HG03135 (cell line): ENCODE data around the gene MAD2L2.

Experiments
- ATAC-seq: cut with Tn5 transposase; IDR thresholded peaks from one replicate; pipeline ENCODE4 v1.9.1; 2021; ENCODE audit warnings: mild to moderate bottlenecking, moderate library complexity; ENCODE audit not compliant: unreplicated experiment

MAD2L2 gene

GRCh38 chr1:11705596-11705995, 24.6 kb upstream of the MAD2L2 start:
- no peak for ATAC-seq

GRCh38 chr1:11704691-11705475, 23.9 kb upstream of the MAD2L2 start:
- ATAC-seq = no peak

GRCh38 chr1:11704194-11704529, 23.2 kb upstream of the MAD2L2 start:
- ATAC-seq = no peak

DNA sequence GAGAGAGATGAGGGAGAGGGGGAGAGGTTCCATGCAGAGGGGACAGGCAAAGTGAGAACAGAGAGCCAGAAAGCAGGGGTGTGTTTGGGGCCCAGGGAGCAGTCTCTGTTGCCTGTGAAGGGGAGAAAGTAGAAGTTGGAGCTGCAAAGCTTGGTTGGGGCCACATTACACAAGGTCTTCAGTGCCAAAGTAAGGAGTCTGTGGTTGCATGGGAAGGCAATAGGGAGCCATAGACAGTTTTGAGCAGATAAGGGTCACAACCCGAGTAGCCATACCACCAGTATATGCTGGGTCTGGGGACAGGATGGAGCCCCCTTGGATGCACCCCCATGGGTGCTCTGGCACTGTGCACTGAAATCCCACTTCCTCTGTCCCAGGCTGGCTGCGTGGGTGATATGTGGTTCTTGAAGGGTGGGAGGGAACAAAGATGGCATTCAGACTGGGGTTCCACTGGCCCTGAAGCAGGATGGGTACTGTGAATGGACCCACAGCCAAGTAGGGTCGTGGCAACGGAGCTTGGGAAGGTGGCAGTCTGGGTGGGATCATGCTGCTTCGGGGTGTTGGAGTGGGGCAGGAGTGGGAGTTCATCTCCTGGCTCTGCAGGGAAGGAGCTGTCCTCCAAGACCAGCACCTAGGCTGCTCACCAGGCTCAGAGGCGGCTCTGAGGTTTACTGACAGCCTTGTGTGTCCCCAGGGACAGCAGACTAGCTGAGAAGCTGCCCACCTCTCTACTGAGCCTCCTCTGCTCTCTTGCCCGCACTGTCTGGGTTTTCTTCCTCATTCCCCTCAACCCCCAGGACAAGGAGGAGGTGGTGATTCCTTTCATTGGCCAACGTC, 22.6 kb upstream of the MAD2L2 start:
- ATAC-seq = no peak

DNA sequence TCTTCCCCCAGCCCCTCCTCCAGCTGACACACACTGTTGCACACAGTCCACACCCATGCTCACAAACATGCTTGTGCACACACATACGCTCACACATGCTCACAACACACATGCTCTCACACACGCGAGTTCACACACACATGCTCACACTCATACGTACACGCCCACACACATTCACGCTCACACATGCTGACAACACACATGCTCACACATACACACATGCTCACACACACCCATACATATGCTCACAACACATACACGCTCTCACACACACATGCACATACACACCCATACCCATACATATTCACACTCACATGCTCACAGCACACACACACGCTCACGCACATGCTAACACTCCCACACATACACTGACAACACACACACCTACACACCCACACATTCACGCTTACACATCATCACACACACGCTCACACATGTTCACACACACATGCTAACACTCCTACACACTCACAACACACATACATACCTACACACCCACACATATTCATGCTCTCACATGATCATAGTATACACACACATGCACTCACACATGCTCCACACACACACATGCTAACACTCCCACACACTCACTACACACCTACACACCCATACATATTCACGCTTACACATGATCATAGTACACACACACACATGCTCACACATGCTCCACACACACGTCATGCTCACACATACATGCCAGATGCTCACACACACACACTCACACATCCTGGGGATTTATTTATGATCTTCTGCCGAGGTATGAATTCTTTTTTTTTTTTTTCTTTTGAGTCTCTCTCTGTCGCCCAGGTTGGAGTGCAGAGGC, 21.2 kb upstream of the MAD2L2 start:
- no peak for ATAC-seq

GRCh38 chr1:11701551-11701961, 20.6 kb upstream of the MAD2L2 start:
- no peak for ATAC-seq

DNA sequence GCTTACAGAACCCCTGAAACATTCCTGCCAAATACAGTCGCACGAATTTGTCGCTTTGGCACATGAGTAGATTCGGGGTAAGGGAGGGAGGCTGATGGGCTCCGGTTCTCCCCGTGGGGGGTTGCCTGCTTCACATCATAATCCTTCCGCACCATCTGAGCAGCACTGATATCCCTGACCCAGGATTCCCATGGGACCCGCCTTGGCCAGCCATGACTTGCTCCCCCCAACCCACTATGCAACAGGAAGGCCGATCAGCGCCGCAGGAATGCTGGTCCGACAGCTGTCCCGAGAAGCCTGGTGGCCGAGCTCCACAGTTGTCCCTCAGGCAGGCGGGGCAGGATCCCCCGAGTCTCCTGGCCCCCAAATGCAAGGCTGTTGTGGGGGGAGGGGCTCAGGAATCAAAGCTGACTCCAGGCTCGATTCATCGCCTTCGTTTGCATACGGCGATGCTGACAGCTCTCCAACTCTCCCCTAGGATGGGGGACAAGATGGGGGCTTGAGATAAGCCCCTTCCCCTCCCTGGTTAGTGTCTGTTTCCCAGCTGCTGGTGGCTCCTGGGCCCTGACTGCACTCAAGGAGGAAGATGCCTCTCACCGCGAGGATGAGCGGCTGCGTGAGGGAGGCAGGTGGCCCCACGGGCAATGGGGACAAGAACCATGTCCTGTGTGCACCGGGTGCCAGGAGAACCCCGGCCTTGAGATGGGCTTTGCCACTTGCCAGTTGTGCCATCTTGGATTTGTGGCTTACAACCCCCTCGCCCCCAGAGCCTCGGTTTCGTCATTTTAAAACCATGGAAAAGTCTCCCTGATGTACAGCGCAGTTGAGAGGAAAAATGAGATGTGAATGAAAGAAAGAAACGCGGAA, 19.9 kb upstream of the MAD2L2 start:
- ATAC-seq = no peak

DNA sequence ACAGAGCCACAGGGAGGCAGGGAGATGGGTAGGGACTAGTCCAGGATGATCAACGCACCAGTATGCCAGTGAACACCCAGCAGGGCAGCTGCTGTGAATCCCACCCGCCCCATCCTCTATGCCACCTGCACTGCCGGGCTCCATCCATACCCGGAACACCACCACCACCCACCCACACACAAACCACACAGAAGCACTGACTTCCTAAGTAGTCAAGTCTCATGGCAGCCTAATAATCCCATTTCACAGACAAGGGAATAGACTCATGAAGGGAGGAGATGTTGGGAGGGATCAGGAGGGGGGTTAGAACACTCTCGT, 16.9 kb upstream of the MAD2L2 start:
- no peak for ATAC-seq

DNA sequence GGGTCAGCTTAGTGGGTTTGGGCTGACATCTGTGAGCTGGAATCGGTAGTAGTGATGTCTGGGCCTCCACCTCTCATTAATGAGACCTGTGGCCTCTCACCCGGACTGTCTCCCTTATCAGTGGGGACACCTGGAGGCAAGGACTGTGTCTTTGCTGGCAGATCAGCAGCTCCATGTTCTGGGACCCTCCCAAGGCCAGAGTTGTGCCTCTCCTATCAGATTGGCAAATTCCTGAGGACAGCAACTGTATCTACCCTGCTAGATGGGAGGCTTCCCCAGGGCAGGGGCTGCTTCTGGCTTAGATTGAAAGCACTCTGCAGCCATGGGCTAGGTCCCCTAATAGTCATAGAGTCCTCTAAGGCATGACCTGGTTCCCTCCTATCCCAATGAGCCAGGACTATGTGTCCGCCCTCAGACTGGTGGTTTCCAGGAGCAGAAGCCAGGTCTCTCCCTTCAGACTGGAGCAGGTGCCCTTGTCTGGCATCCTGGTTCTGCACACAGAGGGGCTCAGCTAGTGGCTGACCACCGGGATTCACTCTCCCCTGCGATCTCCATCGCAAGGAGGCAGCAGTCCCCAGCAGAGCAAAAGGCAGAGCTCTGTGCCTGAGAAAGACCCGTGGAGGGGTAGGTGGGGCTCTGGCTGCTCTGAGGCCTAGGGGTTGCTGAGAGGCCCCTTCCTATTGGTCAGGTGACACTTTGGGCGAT, 16.4 kb upstream of the MAD2L2 start:
- ATAC-seq = no peak

- ATAC-seq = no peak
Observed at GRCh38 chr1:11695861-11696260, 14.9 kb upstream of the MAD2L2 start.

DNA sequence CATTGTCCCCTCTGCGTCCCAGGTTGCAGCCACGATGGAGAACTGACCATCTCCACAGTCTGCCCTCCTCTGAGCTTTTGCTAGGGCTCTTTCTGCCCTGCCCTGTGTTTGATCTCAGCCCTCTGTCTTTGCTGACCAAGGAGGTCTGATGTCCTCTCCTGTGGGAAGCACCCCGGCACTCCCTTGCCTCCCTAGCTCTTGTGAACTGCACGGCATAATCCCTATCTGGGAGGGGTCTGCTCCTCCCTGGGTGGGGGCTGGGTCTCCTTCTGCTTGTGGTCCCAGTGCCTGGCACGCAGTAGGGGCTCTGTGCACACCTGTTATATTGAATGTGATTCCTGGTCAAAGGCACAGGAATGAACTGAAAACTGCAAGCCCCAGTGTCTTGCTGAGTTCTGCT, 13.0 kb upstream of the MAD2L2 start:
- ATAC-seq = no peak

- ATAC-seq = no peak
Observed at GRCh38 chr1:11693024-11693590, 12.2 kb upstream of the MAD2L2 start.

GRCh38 chr1:11691928-11692711, 11.2 kb upstream of the MAD2L2 start:
- ATAC-seq = no peak

GRCh38 chr1:11691302-11691914, 10.5 kb upstream of the MAD2L2 start, which contains the start of gene DRAXIN:
Gene DRAXIN, plus strand, starts transcription at chr1:11691710. Its CDS starts 14,549 bp downstream, at chr1:11706259.
- no peak for ATAC-seq

DNA sequence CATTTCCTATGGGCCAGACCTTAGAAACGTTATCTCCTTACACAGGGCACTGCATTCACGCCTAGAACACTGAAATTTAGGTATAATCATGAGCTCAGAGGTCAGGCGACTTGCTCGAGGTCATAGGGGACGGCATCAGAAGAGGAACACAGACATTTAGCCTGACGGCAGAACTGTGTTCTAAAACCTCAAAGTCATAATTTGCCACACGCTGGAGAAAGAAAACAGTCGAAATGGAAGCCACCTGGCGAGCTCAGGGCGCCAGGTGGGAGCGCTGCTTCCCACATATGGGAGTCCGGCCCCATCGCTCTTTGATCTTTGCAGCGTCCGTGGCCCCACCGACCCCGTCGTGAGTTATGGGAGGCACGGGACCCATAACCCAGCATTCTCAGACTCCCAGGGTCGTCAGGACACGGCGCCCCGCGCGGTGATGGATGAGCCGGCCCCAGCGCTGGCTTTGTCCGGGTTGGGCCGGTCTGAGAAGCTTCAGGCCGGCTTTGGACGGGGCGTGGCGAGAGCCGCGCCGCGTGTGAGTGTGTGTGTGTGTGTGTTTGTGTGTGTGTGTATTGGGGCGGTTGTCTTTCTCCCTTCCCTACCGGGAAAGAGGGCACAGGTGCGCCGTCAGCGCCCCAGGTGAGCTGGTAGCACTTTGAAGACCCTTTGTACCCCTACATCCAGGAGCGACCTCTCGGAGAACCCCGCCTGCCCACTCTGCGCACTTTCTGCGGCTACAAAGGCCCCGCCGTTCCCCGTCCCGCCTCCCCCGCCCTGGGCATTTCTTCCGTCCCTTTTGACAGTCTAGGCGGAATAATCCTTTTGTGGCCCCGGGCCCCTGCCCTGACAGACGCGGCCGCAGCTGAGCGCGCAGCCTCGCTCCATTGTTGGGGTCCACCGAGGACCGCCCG, 9.7 kb upstream of the MAD2L2 start:
- no peak for ATAC-seq

- no peak for ATAC-seq
Observed at GRCh38 chr1:11688506-11688905, 7.6 kb upstream of the MAD2L2 start.

DNA sequence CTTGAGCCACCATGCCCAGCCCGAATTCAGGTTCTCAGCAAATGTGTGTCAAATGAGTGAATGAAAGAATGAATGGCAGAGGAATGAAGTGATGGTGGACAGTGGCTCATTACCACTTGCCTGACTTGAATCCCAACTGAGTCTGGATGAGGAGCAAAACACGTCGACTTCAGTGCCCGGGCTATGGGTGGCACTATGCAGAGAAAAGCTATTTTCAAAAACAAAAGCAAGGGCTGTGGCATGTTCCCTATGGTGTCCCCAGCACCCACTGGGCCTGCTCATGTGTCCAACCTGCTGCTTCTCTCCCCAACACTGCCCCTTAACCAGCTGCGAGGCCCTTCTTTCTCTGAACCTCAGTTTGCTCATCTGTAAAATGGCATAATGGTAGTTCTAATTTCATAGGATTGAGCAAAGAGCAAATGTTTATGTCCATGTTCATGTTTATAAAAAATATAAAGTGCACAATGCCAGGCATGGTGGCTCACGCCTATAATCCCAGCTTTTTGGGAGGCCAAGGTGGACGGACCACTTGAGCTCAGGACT, 4.3 kb upstream of the MAD2L2 start:
- no peak for ATAC-seq
